ENCODE measurements around the gene TAP2. TPM values are rescaled to one million over a fixed set of nuclear protein-coding genes. Genes with fewer than 3 reads are reported as not detected.
"Not testable (repeated sequence)": the region's sequence is repeated elsewhere in the genome, so short reads cannot be mapped to it uniquely, and the experiment has no call there.

TAP2 gene
- total and polyA plus RNA-seq, 10 of the 15 experiments (the other 5 are each of a cell fraction or from before 2014, with no cell fraction given), result 5.3 to 77.2 (median 35.3) TPM

GRCh38 chr6:32809171-32809570 lies 29.4 kb downstream of the TAP2 start:
- ChIA-PET CTCF (interaction anchor here (1.1 to 2.2 kb wide), 10 partner anchors 10 to 125 kb away, joined by 3 to 13 read pairs (median 4); partner anchors contain the start of gene TAP2), POLR2A (interaction anchor here (0.7 kb wide), 1 partner anchor 52 kb away, joined by 3 read pairs; no protein-coding TSS in a partner anchor), SMC1A (ENCODE audit: uncharacterized antibody, unreplicated experiment) (interaction anchor here (0.7 to 2.4 kb wide), 8 partner anchors 10 to 388 kb away, joined by 3 to 22 read pairs (median 4); no protein-coding TSS in a partner anchor), RAD21 (ENCODE audit: unreplicated experiment) (interaction anchor here (0.7 to 1.7 kb wide), 5 partner anchors 10 to 59 kb away, joined by 3 to 9 read pairs (median 6); partner anchors contain the start of gene TAP2)
- H3K4me2 ChIP-seq (ENCODE audit: control insufficient read depth, insufficient read depth), result no peak overlapping the region
- peaks cover 1 to 7% of the 10 kb centered on the region in 2 experiments; a peak in 3 of 4 replicates for H3K36me3 ChIP-seq (ENCODE audit: control insufficient read depth in 2 of 2, insufficient read depth in 2 of 2, low read length in 1 of 2)
- H3K27ac ChIP-seq (ENCODE audit: control insufficient read depth, insufficient read depth), result no peak overlapping the region
- H3K9me3 ChIP-seq (replicated peaks; ENCODE audit: control insufficient read depth, insufficient read depth, low read length), result no peaks in the 10 kb centered on the region
- ATAC-seq, result no peak
- no peak overlapping the region for H2AFZ ChIP-seq (ENCODE audit: control insufficient read depth, low read depth, low read length)
- no peak for TF ChIP-seq LARP7 (IDR thresholded peaks at IDR 0.05)
- TF ChIP-seq KLF5 (IDR thresholded peaks at IDR 0.05; ENCODE audit: partially characterized antibody), result no peak
- no peak for TF ChIP-seq KDM1A (IDR thresholded peaks at IDR 0.05; ENCODE audit: borderline replicate concordance)
- TF ChIP-seq NR2F1 (conservative IDR thresholded peaks at IDR 0.05), result no peak
- H3K9ac ChIP-seq (ENCODE audit: control insufficient read depth, insufficient read depth, low read length), result no peak overlapping the region
- H3K79me2 ChIP-seq (ENCODE audit: control insufficient read depth, insufficient read depth, low read length), result peaks cover 1% of the 10 kb centered on the region
- no peak for FAIRE-seq
- intact Hi-C loops (cut with micrococcal nuclease; ENCODE audit: unreplicated experiment) (no loop called here), in situ Hi-C loops (cut with MboI) (no loop called here)
- BruUV-seq (replicated peaks), result no TSS peak
- H3K27me3 ChIP-seq (replicated peaks in 1 of 2; ENCODE audit: control insufficient read depth in 2 of 2, insufficient read depth in 2 of 2, low read length in 1 of 2), result no peaks in the 10 kb centered on the region
- H4K20me1 ChIP-seq (ENCODE audit: control insufficient read depth, insufficient read depth), result no peaks in the 10 kb centered on the region
- no peak for DNase-seq (ENCODE audit: low read depth, low spot score)
- no peak overlapping the region for H3K4me3 ChIP-seq
- WGBS (ENCODE audit: insufficient coverage, insufficient replicate concordance, low lambda C conversion rate, missing lambda C conversion rate), result 0% methylated on average over 1 of the region's 1 CpG
- H3K4me1 ChIP-seq (ENCODE audit: control insufficient read depth, insufficient read depth, low read length), result peaks cover 3% of the 10 kb centered on the region; the same call in 1 of the 2 replicates

- in situ Hi-C loops (cut with MboI) (no loop called here), intact Hi-C loops (cut with micrococcal nuclease; ENCODE audit: unreplicated experiment) (no loop called here)
- no peak overlapping the region for H3K9ac ChIP-seq (ENCODE audit: control insufficient read depth, insufficient read depth, low read length)
- H3K27ac ChIP-seq (ENCODE audit: control insufficient read depth, insufficient read depth), result no peak overlapping the region
- FAIRE-seq (no peak), DNase-seq (ENCODE audit: low read depth, low spot score) (no peak), ATAC-seq (peak; percentile 67)
- H3K4me3 ChIP-seq, result no peak overlapping the region
- ChIA-PET RAD21 (ENCODE audit: unreplicated experiment) (no interaction called here), POLR2A (no interaction called here), CTCF (interaction anchor here (1.1 kb wide), 1 partner anchor 21 kb away, joined by 4 read pairs; no protein-coding TSS in a partner anchor), SMC1A (ENCODE audit: uncharacterized antibody, unreplicated experiment) (no interaction called here)
- no peaks in the 10 kb centered on the region for H3K79me2 ChIP-seq (ENCODE audit: control insufficient read depth, insufficient read depth, low read length)
- TF ChIP-seq POLR2A (IDR thresholded peaks at IDR 0.05; ENCODE audit: low read depth, low read length) (peak; percentile 53), IKZF2 (IDR thresholded peaks at IDR 0.05) (no peak)
- 81% methylated on average over 5 of the region's 5 CpGs for WGBS (ENCODE audit: insufficient coverage, insufficient replicate concordance, low lambda C conversion rate, missing lambda C conversion rate)
- H3K4me2 ChIP-seq (ENCODE audit: control insufficient read depth, insufficient read depth), result no peak overlapping the region
- no peaks in the 10 kb centered on the region; a peak in 1 of 4 replicates for H3K36me3 ChIP-seq (ENCODE audit: control insufficient read depth in 2 of 2, insufficient read depth in 2 of 2, low read length in 1 of 2)
- no peaks in the 10 kb centered on the region for H3K9me3 ChIP-seq (replicated peaks; ENCODE audit: control insufficient read depth, insufficient read depth, low read length)
- H3K27me3 ChIP-seq (replicated peaks in 1 of 2; ENCODE audit: control insufficient read depth in 2 of 2, insufficient read depth in 2 of 2, low read length in 1 of 2), result no peaks in the 10 kb centered on the region
- no peaks in the 10 kb centered on the region for H4K20me1 ChIP-seq (ENCODE audit: control insufficient read depth, insufficient read depth)
- BruUV-seq (replicated peaks), result no TSS peak
- no peak overlapping the region for H2AFZ ChIP-seq (ENCODE audit: control insufficient read depth, low read depth, low read length)
- H3K4me1 ChIP-seq (ENCODE audit: control insufficient read depth, insufficient read depth, low read length), result no peaks in the 10 kb centered on the region
These were observed 31.4 kb downstream of the TAP2 start for GRCh38 chr6:32807020-32807580.

GRCh38 chr6:32805404-32805803 lies 33.1 kb downstream of the TAP2 start:
- H3K9me3 ChIP-seq (replicated peaks; ENCODE audit: control insufficient read depth, insufficient read depth, low read length); H3K79me2 ChIP-seq (ENCODE audit: control insufficient read depth, insufficient read depth, low read length); H3K27ac ChIP-seq (ENCODE audit: control insufficient read depth, insufficient read depth); H3K27me3 ChIP-seq (replicated peaks in 1 of 2; ENCODE audit: control insufficient read depth in 2 of 2, insufficient read depth in 2 of 2, low read length in 1 of 2); H3K4me2 ChIP-seq (ENCODE audit: control insufficient read depth, insufficient read depth); BruUV-seq (replicated peaks); FAIRE-seq; H3K36me3 ChIP-seq (ENCODE audit: control insufficient read depth in 2 of 2, insufficient read depth in 2 of 2, low read length in 1 of 2); ATAC-seq; H2AFZ ChIP-seq (ENCODE audit: control insufficient read depth, low read depth, low read length); H3K4me1 ChIP-seq (ENCODE audit: control insufficient read depth, insufficient read depth, low read length); H4K20me1 ChIP-seq (ENCODE audit: control insufficient read depth, insufficient read depth); H3K4me3 ChIP-seq; RAD21 ChIA-PET (ENCODE audit: unreplicated experiment); intact Hi-C loops (cut with micrococcal nuclease; ENCODE audit: unreplicated experiment); DNase-seq (ENCODE audit: low read depth, low spot score); H3K9ac ChIP-seq (ENCODE audit: control insufficient read depth, insufficient read depth, low read length); in situ Hi-C loops (cut with MboI): not testable (repeated sequence)
- ChIA-PET CTCF (interaction anchor here (0.6 to 1.8 kb wide), 3 partner anchors 17 to 20 kb away, joined by 3 to 5 read pairs (median 5); no protein-coding TSS in a partner anchor), SMC1A (ENCODE audit: uncharacterized antibody, unreplicated experiment) (interaction anchor here (0.7 to 1.4 kb wide), 4 partner anchors 10 to 63 kb away, joined by 3 to 5 read pairs (median 4); no protein-coding TSS in a partner anchor), POLR2A (interaction anchor here (1.0 kb wide), 1 partner anchor 12 kb away, joined by 3 read pairs; no protein-coding TSS in a partner anchor)

Measured in GM12878 (cell line).